ENCODE data around the gene CST4.
"Not testable (repeated sequence)": the region's sequence is repeated elsewhere in the genome, so short reads cannot be mapped to it uniquely, and the experiment has no call there.

The CST4 gene

DNA sequence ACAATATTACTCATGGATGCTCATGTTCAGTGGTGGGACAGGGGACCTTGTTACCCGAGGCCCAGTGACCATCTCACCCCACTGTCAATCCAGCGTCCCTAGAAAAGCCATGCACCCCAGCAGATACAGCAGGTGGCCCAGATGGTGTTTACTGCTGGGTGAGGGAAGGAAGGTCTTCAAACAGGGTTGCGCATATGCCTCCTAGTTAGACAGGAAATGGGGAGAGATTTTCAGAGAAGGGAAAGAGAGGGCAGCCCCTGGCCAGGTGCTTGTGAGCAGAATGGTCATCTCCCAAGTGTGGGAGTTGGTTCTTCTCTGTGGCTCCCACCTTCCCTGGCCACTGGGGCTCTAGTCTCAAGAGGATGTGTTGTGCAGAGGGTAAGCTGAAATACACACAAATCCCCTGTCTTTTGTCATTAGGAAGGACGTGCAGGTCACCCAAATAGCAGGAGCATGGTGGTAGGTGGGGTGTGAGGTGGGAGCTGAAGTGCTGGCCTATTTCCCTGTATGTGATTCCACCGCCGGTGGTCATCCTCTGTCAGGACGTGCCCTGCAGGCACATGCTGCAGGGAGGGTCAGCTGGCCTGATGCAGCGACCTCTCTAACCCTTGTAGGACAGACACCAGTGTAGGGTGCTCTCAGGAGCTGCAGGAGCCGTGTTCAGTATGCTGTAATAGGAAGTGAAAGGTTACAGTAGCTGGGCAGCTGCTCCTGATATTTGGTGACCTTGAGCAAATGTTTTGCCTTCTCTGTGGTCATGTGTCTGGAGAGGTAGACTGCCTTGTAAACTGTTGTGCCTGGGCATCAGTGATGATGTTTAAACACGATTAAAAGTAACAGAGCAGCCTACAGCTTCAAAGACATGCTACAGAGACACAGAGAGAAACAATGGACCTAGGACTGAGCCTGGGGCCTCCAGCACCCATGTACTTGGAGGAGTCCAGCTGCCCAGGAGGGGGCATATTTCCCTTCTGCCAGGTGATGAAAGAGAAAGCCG is 47.9 kb downstream of the CST4 start:
- DNase-seq = no peak

- no peak for DNase-seq
Measured at GRCh38 chr20:23640018-23640601, 48.7 kb downstream of the CST4 start.

DNA sequence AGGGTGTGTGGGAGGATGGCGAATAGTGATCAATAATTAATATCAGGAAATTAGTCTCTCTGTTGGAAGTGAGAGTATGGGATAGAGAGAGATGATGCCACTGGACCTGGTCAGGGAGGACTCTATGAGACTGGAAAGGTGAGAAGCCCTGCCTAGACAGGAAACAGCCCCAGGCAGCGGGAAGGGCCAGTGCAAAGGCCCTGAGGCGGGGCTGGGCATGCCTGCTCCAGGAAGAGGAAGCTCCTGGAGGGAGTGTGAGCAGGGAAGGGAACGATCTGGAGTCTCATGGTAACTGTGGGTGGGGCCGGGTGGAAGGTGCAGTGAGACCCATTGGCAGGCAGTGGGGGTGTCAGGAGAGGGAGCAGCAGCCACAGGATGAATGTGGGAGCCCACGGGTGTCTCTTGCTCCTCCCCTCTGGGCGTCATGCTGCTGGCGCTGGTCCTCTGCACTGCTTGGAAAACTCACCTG is 49.3 kb downstream of the CST4 start:
- DNase-seq = no peak

- no peak for DNase-seq
Measured at GRCh38 chr20:23638309-23638708, 50.5 kb downstream of the CST4 start.

GRCh38 chr20:23637282-23638221 is 51.3 kb downstream of the CST4 start, which contains the start of gene CST3:
CST3 (minus strand) TSS chr20:23637955; CDS start chr20:23637862, 93 bp downstream.
- peak; percentile 81 for DNase-seq

GRCh38 chr20:23636908-23637281 is 51.9 kb downstream of the CST4 start:
- DNase-seq = no peak

GRCh38 chr20:23636182-23636907 is 52.5 kb downstream of the CST4 start:
- DNase-seq = no peak

DNA sequence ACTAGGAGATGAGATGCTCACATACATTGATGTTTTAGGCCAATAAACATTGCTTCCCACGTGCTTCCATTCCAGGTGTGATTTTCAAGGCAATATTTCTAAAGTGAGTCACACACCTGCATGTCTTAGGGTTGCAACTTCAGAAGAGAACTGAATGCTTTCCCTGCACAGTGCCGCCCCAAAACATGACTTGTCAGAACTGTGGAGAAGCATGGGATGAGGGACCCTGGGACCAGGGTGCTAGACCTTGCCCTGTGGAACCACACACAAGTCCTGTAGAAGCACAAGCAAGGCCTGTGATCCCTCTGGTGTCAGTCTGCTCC is 53.1 kb downstream of the CST4 start:
- DNase-seq = not testable (repeated sequence)

Measured in NCI-H226 (cell line).